Prostate gland (tissue), 2 donors: ENCODE measurements around the gene CNTN5. TPM values are rescaled to one million over a fixed set of nuclear protein-coding genes. Genes with fewer than 3 reads are reported as not detected.
"Not testable (repeated sequence)": the region's sequence is repeated elsewhere in the genome, so short reads cannot be mapped to it uniquely, and the experiment has no call there.

Experiments
- DNase-seq: peaks from one replicate; pipeline ENCODE4 v3.0.0-alpha.2; 2019; ENCODE audit warnings: low spot score
- H3K27ac ChIP-seq, 2 donors: fragments of 200-600 bp; sonication (generic); 2 replicates each; pipeline ENCODE4 v1.5.1; 2017 to 2019
- H3K27me3 ChIP-seq: fragments of 200-600 bp; sonication (generic); replicated peaks from 2 replicates; pipeline ENCODE4 v1.5.1; 2019; ENCODE audit not compliant: insufficient read depth
- H3K36me3 ChIP-seq, 2 donors: fragments of 200-600 bp; sonication (generic); 1 replicate in 1 of 2; 2 replicates in 1 of 2; pipeline versions ENCODE4 v1.5.1 to v1.8.1; 2017 to 2019
- H3K4me1 ChIP-seq: fragments of 200-600 bp; sonication (generic); replicated peaks from 2 replicates; pipeline ENCODE4 v1.5.1; 2019
- H3K4me3 ChIP-seq, 2 donors: fragments of 200-600 bp; sonication (generic); 2 replicates each; pipeline ENCODE4 v1.5.1; 2017 to 2019
- H3K9me3 ChIP-seq: fragments of 200-600 bp; sonication (generic); 2 replicates; pipeline ENCODE4 v1.5.1; 2017
- POLR2A ChIP-seq: fragments of 450-650 bp; IDR thresholded peaks from one replicate; pipeline ENCODE4 v1.6.1; 2016; ENCODE audit warnings: antibody characterized with exemption, mild to moderate bottlenecking
- POLR2AphosphoS5 ChIP-seq: sonication (generic); formaldehyde crosslinking; IDR thresholded peaks from one replicate; pipeline ENCODE4 v1.6.1; 2017; ENCODE audit warnings: antibody characterized with exemption
- WGBS: methylation state at CpG from one replicate; pipeline ENCODE4 v1.1.5; 2018; 5-methylcytosine and 5-hydroxymethylcytosine counted together
- intact Hi-C: fragments of 100-400 bp; cut with DNase I; formaldehyde crosslinking; loops from one replicate; pipeline ENCODE4 v1.14.2; 2022
- total RNA-seq, 2 donors: library from RNA; depleted of rRNA; stranded (reverse); fragments of >200 nt; gene quantifications; one replicate each; pipeline ENCODE4 v1.1.0, GENCODE V29; 2016
- TF ChIP-seq, protein P1 (sequence below), 4 experiments: fragments of 200-600 bp in 2 of 4; fragments of 450-650 bp in 2 of 4; sonication (generic) in 2 of 4; IDR thresholded peaks; 1 replicate in 3 of 4; 2 replicates in 1 of 4; pipeline ENCODE4 v1.5.1; 2016 to 2019; ENCODE audit warnings: antibody characterized with exemption in 4 of 4, mild to moderate bottlenecking in 2 of 4, moderate library complexity in 2 of 4

CNTN5 gene
- total RNA-seq, 2 donors from 2014 or later: 1.0 TPM; not detected in 1

GRCh38 chr11:99117603-99118002 lies 96.9 kb downstream of the CNTN5 start:
- TF ChIP-seq POLR2AphosphoS5 (no peak), POLR2A (no peak)
- TF ChIP-seq, protein P1, sequence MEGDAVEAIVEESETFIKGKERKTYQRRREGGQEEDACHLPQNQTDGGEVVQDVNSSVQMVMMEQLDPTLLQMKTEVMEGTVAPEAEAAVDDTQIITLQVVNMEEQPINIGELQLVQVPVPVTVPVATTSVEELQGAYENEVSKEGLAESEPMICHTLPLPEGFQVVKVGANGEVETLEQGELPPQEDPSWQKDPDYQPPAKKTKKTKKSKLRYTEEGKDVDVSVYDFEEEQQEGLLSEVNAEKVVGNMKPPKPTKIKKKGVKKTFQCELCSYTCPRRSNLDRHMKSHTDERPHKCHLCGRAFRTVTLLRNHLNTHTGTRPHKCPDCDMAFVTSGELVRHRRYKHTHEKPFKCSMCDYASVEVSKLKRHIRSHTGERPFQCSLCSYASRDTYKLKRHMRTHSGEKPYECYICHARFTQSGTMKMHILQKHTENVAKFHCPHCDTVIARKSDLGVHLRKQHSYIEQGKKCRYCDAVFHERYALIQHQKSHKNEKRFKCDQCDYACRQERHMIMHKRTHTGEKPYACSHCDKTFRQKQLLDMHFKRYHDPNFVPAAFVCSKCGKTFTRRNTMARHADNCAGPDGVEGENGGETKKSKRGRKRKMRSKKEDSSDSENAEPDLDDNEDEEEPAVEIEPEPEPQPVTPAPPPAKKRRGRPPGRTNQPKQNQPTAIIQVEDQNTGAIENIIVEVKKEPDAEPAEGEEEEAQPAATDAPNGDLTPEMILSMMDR (IDR thresholded peaks at IDR 0.05): no peak
- DNase-seq: no peak
- H3K4me1 ChIP-seq: no peaks in the 10 kb centered on the region
- no peak overlapping the region for H3K4me3 ChIP-seq
- H3K36me3 ChIP-seq: no peaks in the 10 kb centered on the region
- H3K27ac ChIP-seq: no peak overlapping the region
- intact Hi-C loops: no loop called here
- H3K27me3 ChIP-seq: no peaks in the 10 kb centered on the region
- 95% methylated on average over 2 of the region's 2 CpGs for WGBS
- H3K9me3 ChIP-seq: no peaks in the 10 kb centered on the region

DNA sequence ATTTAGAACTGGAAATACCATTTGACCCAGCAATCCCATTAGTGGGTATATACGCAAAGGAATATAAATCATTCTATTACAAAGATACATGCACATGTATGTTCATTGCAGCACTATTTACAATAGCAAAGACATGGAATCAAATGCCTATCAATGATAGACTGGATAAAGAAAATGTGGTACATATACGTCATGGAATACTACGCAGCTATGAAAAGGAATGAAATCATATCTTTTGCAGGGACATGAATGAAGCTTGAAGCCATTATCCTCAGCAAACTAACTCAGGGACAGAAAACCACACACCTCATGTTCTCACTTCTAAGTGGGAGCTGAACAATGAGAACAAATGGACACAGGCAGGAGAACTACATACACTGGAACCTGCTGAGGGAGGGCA lies 113.1 kb downstream of the CNTN5 start:
- H3K27me3 ChIP-seq, H3K36me3 ChIP-seq, H3K9me3 ChIP-seq, H3K4me1 ChIP-seq, intact Hi-C loops, H3K27ac ChIP-seq, H3K4me3 ChIP-seq, DNase-seq: not testable (repeated sequence)
- WGBS: 79% methylated on average over 3 of the region's 3 CpGs

DNA sequence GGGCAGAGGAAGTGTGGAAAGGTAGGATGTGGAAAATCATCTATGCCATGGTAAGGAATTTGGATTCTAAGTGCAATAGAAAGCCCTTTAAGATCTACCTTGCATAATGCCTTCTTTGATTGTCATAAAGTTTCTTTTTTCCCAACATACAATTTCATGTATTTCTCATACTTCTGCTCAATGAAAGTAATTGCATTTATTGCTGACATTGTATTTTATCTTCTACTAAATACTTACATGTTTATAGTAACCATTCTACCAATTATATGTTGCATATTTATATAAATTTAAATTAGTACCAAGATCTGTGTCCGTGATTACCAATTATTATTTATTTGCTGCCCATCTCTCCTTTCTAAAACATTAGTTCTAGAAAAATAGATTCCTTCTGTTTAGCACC lies 114.8 kb downstream of the CNTN5 start:
- DNase-seq: no peak
- H3K27ac ChIP-seq: no peak overlapping the region
- H3K4me1 ChIP-seq: no peaks in the 10 kb centered on the region
- TF ChIP-seq, protein P1 (IDR thresholded peaks at IDR 0.05): no peak
- no peak for TF ChIP-seq POLR2A
- no peak for TF ChIP-seq POLR2AphosphoS5
- H3K4me3 ChIP-seq: no peak overlapping the region
- WGBS: 85% methylated on average over 1 of the region's 1 CpG
- intact Hi-C loops: no loop called here
- no peaks in the 10 kb centered on the region for H3K36me3 ChIP-seq
- H3K27me3 ChIP-seq: no peaks in the 10 kb centered on the region
- no peaks in the 10 kb centered on the region for H3K9me3 ChIP-seq

GRCh38 chr11:99142237-99142636 lies 121.5 kb downstream of the CNTN5 start:
- Histone ChIP-seq H3K27me3 (no peaks in the 10 kb centered on the region), H3K36me3 (no peaks in the 10 kb centered on the region), H3K4me1 (no peaks in the 10 kb centered on the region), H3K4me3 (no peak overlapping the region), H3K9me3 (no peaks in the 10 kb centered on the region), H3K27ac (no peak overlapping the region)
- intact Hi-C loops: no loop called here
- 58% methylated on average over 4 of the region's 4 CpGs for WGBS
- TF ChIP-seq POLR2AphosphoS5 (no peak), POLR2A (no peak)
- TF ChIP-seq, protein P1 (IDR thresholded peaks at IDR 0.05): no peak
- no peak for DNase-seq

DNA sequence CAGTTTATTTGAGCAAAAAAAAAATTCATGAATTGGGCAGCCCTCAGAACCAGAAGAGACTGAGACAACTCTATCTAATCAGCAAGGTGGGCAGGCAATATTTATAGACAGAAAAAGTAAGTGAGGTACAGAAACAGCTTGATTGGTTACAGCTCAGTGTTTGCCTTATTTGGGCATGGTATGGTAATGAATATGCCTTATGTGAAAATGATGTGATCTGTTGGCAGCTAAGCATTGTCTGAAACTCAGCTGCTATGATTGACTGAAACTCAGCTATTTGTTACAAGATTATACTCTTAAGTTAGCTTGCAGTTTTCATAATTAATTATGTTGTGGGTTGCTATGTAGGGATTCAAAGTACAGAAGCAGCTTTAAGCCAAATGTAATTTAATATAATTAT lies 127.6 kb downstream of the CNTN5 start:
- no peak overlapping the region for H3K27ac ChIP-seq
- TF ChIP-seq POLR2A (no peak), POLR2AphosphoS5 (no peak)
- TF ChIP-seq, protein P1 (IDR thresholded peaks at IDR 0.05): no peak
- H3K36me3 ChIP-seq: no peaks in the 10 kb centered on the region
- H3K4me3 ChIP-seq: no peak overlapping the region
- no peaks in the 10 kb centered on the region for H3K4me1 ChIP-seq
- intact Hi-C loops: no loop called here
- H3K9me3 ChIP-seq: no peaks in the 10 kb centered on the region
- no peaks in the 10 kb centered on the region for H3K27me3 ChIP-seq
- DNase-seq: no peak
